Measurements from ENCODE around the gene RTP2.

DNA sequence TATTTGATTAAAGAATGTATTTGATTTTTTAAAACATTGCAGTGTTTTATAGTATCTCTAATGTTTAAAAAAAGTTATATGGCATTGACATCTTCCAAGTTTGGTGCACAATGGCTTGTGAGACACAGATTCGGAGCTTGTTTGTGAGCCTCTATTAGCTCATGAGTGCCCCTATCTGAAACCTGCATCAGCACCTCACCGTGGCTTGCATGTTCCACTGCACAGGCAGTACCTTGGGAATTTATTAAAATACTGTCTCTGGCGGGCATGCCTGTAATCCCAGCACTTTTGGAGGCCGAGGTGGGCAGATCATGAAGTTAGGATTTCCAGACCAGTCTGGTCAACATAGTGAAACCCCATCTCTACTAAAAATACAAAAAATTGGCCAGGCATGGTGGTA, 6.8 kb upstream of the RTP2 start:
- TF ChIP-seq FOS (IDR thresholded peaks at IDR 0.05; ENCODE audit: low read depth, low read length) (no peak), RFX5 (IDR thresholded peaks at IDR 0.05; ENCODE audit: low read depth, low read length) (no peak), CEBPB (IDR thresholded peaks at IDR 0.05; ENCODE audit: low read depth, low read length) (no peak), MAZ (IDR thresholded peaks at IDR 0.05; ENCODE audit: borderline replicate concordance, low read depth, low read length) (no peak)
- TF ChIP-seq, protein P1, sequence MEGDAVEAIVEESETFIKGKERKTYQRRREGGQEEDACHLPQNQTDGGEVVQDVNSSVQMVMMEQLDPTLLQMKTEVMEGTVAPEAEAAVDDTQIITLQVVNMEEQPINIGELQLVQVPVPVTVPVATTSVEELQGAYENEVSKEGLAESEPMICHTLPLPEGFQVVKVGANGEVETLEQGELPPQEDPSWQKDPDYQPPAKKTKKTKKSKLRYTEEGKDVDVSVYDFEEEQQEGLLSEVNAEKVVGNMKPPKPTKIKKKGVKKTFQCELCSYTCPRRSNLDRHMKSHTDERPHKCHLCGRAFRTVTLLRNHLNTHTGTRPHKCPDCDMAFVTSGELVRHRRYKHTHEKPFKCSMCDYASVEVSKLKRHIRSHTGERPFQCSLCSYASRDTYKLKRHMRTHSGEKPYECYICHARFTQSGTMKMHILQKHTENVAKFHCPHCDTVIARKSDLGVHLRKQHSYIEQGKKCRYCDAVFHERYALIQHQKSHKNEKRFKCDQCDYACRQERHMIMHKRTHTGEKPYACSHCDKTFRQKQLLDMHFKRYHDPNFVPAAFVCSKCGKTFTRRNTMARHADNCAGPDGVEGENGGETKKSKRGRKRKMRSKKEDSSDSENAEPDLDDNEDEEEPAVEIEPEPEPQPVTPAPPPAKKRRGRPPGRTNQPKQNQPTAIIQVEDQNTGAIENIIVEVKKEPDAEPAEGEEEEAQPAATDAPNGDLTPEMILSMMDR (conservative IDR thresholded peaks at IDR 0.05; ENCODE audit: low read depth, low read length) = 0 out of 2 replicates have a peak, but pooled peaks have one; percentile 11
- TF ChIP-seq, protein P2, sequence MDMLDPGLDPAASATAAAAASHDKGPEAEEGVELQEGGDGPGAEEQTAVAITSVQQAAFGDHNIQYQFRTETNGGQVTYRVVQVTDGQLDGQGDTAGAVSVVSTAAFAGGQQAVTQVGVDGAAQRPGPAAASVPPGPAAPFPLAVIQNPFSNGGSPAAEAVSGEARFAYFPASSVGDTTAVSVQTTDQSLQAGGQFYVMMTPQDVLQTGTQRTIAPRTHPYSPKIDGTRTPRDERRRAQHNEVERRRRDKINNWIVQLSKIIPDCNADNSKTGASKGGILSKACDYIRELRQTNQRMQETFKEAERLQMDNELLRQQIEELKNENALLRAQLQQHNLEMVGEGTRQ (IDR thresholded peaks at IDR 0.05; ENCODE audit: low read depth, low read length) = no peak
